GM18907 (cell line): ENCODE results near the gene PLAAT5.
A peak's percentile ranks its signal among the peaks of the same experiment; 100 is the strongest.
"Not testable (repeated sequence)": the region's sequence is repeated elsewhere in the genome, so short reads cannot be mapped to it uniquely, and the experiment has no call there.

ENCODE experiments used
- ATAC-seq: cut with Tn5 transposase; IDR thresholded peaks from one replicate; pipeline ENCODE4 v1.9.1; 2021; ENCODE audit warnings: mild to moderate bottlenecking, moderate library complexity; ENCODE audit not compliant: unreplicated experiment

Gene PLAAT5, protein sequence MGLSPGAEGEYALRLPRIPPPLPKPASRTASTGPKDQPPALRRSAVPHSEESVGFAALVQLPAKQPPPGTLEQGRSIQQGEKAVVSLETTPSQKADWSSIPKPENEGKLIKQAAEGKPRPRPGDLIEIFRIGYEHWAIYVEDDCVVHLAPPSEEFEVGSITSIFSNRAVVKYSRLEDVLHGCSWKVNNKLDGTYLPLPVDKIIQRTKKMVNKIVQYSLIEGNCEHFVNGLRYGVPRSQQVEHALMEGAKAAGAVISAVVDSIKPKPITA

DNA sequence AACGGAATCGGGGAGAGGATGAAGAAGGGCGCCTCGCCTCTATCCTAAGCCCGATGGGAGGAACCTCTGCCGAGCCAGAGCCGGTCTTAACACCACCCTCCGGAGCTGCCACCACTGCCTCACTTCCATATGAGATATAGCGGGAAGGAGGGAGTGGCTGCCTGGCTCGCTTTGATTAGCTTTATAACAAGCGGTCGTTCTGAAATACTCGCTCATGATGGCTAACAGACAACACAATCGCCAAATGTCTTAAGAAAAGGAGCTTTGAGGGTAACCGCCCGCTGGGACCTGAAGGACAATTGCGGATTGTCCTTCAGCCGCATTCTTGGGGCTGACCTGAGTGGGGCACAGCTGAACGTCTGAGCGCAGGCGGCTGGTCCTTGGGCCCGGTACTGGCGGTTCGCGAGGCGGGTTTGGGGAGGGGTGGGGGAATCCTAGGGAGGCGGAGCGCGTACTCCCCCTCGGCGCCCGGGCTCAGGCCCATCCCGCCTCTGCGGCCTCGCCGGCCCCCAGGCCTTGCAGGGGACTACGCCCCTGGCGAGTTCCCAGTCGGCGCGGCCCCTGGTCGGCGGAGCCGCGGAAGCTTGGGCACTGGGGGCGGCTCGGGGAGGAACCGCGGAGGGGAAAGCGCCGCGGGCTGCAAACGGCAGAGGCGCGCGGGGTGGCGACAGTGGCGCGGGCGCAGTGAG, at the start of gene PLAAT5:
Gene PLAAT5 (minus strand): TSS at position 617 of the 689 bp plus-strand sequence. CDS start 133 bp downstream, at position 484.
- no peak for ATAC-seq

DNA sequence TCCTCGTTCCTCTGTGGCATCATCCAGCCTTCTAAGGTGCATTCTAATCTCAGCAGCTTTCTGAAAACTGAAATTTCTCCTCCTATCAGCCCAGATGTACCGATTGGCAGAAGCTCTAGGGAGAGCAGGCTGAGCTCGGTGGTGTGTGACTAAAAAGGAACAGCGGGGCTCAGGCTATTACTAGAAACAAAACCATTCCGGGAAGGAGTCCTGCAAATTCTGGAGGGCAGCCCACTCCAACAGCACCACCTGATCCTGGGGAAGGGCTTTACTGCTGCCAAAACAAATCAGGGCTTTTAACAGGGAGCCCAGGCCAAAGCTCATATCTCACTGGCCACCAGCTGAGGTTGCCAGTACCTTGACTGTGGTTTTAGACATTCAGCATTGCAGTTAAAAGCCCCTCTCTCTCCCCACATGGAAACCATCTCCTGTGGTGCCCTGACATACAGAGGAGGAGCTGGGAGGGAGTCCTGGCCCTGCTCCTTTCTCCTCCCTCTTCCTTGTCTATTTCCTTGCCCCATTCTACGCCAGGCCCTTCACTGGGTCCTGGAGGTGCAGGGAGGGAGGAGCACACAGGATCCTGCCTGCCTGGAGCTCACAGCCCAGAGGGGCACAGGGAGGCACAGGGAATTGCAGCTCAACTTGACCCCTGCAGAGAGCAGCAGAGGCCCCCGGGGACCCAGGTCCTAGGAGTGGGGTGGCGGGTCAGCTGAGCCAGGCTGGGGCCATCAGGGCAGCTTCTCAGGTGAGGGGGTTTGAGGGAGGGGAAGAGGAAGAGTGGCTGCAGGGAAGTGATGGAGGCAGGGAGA, 46.5 kb upstream of the PLAAT5 start:
- no peak for ATAC-seq

DNA sequence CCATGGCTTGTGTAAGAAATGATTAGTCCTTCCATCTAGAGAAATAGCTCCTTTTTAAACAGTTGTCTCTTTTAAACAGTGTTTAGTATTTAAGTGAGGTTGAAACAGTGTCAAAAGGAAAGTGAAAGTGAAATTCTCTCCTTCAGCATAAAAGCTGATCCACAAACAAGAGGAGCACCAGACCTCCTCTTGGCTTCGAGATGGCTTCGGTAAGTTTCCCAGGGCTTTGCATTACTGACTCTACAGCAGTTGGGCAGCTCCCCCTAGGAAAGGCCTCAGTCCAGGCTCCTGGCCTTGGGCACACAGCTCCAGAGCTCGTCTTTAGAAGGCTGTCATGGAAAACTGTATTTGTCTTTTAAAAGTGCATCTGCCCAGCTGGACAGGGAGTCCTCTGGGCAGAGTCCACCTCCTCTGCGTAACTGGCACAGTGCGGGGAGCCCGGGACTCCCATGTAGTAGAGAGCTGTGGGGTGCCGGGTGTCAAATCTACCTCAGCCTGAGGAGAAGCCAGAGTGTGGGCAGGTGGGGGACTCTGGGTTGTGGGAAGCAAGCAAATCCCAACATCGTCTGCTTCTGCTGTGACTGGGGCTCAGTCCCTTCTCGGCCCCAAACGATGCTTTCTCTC, 45.8 kb upstream of the PLAAT5 start, which contains the start of gene PLAAT4:
Gene PLAAT4 (plus strand): TSS at position 140 of the 624 bp plus-strand sequence. CDS start 61 bp downstream, at position 201.
- no peak for ATAC-seq

DNA sequence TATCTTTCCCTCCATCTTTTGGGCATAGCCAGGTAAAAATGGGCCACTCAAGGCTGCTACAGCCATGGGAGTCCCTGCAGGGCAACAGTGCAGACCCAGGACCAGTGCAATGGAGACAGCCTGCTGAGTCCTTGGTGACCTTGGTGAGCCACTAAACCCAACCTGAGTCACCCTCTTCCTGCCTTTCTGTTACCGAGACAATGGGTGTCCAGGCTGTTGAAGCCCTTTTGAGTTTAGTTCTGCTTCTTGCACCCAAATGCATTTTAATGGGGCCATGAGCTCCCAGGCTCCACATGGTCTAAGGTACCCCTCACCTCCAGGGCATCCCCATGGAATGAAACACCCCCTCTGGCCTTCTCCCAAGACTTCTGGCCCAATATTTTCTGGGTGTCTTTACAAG, 44.8 kb upstream of the PLAAT5 start:
- ATAC-seq: no peak

DNA sequence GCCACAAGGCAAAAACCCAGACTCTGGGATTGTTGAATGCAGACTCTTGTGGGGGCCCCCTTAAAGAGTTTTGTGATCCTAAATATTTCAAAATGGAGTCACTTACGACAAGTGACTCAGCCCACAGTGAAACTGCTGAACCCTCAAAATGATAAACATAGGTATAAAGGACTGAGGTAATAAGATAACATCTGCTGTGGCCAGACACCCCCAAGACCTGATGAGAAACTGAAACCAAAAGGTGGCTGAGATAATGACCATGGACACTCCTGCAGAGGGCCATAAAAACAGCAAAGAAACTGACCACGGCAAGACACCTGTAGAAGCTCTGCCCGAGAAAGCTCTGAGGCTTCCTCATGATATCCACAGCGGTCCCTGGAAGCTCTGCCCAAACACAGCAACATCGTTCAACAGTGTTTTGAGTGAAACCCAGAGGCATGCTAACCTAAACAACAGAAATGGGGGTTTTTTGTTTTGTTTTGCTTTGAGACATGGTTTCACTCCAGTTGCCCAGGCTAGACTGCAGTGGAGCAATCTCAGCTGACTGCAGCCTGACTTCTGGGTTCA, 44.0 kb upstream of the PLAAT5 start:
- peak; percentile 39 for ATAC-seq

DNA sequence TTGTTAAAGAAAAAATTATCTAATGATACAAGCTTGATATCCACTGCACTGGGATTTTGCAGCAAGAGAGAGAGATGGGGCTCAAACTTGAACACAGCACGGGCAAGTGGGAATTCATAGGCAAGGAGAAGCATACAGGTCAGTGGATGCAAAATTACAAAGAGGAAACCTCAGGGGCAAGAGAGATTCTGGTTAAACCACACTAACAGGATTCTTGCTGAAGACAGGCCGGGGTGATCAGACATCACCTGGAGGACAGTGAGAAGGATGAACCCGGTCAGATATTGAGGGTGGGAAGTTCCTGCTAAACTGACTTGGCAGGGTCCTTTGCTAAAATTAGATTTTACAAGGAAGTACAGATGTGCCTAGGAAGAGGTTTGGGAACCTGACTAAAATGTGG, 43.1 kb upstream of the PLAAT5 start:
- no peak for ATAC-seq

DNA sequence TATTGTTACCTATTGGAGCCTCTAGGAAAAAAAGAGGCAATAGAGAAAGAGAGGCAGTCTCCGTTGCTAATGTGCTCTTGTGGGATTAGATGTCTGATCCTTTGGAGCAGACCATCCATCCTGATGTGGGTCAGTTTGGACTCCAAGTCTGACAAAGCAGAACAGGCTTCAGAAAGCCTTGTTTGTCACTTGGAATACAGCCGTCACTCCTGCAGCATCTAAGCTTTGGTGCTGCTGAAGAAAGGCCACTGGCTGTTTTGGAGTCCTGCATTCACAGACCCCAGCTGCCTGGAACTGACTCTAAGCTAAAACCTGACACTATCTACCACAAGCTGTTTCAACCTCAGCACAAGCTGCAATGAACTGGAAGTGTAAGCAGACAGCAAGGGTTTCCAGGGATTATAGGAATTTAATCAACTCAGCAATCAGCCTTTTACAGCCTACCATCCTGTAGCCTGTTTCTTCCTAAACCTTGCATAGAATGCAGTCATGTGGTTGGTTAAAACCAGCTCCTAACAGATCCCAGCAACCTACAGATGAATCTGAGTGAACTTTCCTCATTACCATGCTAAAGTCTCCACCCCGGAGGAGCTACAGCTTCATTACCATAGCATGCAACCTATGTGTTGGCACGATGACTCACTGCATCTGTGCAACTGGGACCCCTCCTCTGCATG, 42.0 kb upstream of the PLAAT5 start:
- no peak for ATAC-seq

DNA sequence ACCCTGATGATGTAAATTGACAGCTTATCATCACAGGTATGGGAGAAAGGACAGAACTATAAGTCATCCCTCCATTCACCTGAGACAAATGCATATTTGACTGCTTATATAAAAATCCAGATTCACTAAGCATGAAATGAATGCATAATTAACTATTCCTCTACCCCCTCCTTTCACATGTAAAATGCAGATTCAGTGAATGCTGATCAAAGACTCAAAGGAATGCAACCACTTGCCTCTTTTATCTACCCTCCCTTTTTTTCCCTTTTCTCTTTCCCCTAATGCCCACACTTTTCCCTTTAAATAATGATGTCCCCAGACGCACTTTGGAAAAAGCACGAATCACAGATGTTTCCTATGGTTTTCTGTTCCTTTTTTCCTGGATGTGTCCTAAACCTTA, 41.1 kb upstream of the PLAAT5 start:
- no peak for ATAC-seq

DNA sequence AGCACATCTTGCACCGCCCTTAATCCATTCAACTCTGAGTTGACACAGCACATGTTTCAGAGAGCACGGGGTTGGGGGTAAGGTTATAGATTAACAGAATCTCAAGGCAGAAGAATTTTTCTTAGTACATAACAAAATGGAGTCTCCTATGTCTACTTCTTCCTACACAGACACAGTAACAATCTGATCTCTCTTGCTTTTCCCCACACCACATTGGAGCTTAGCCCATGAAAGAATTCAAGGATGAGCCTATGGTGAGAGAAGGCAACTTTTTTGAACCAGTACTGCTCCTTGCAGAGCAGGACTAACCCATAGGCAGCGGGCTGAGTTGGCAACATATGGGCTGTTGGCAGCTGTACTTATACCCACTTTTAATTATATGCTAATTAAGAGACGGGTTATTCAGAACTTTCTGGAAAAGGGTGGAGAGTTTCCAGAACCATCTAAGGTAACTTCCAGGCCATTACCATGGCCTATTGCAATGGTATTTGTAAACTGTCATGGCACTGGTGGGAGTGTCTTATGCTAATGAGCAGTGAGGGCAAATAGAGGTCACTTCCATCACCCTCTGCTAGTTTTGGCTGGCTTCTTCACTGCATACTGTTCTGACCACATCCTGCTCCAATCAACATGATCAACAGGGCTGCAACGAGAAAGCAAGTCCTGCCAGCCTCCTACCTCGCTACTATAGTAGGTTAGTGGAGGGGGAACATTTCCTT, 40.3 kb upstream of the PLAAT5 start:
- peak; percentile 87 for ATAC-seq

DNA sequence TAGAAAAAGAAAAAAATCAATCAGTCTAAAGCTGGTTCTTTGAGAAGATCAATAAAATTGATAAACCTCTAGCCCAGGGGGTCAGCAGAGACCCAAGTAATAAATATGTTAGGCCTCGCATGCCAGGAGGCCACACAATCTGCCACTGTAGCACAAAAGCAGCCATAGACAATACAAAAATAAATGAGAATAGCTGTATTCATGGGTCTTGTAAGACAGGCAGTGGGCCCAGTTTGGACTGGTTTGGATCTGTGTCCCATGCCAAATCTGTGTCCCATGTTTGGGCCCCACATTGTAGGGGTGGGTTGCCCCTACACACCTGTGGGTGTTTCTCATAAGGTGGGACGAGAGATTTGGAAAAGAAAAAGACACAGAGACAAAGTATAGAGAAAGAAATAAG, 39.1 kb upstream of the PLAAT5 start:
- no peak for ATAC-seq

DNA sequence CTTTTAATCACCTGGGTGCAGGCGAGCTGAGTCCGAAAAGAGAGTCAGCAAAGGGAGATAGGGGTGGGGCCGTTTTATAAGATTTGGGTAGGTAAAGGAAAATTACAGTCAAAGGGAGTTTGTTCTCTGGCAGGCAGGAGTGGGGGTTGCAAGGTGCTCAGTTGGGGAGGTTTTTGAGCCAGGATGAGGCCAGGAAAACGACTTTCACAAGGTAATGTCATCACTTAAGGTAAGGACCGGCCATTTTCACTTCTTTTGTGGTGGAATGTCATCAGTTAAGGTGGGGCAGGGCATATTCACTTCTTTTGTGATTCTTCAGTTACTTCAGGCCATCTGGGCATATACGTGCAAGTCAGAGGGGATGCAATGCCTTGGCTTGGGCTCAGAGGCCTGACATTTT, 38.4 kb upstream of the PLAAT5 start:
- not testable (repeated sequence) for ATAC-seq

DNA sequence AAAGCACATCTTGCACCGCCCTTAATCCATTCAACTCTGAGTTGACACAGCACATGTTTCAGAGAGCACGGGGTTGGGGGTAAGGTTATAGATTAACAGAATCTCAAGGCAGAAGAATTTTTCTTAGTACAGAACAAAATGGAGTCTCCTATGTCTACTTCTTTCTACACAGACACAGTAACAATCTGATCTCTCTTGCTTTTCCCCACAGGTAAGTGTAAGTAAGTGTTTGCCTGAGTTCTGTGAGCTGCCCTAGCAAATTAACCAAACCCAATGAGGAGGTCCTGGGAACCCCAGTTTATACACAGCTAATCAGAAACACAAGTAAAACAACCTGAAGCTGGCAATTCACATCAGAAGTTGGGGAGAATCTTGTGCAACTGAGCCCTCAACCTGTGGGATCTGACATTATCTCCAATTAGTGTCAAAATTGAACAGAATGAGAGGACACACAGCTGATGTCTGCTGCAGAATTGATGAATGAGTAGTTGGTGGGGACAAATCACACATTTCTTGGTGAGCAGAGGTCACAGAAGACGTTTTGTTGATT, 37.8 kb upstream of the PLAAT5 start:
- not testable (repeated sequence) for ATAC-seq

DNA sequence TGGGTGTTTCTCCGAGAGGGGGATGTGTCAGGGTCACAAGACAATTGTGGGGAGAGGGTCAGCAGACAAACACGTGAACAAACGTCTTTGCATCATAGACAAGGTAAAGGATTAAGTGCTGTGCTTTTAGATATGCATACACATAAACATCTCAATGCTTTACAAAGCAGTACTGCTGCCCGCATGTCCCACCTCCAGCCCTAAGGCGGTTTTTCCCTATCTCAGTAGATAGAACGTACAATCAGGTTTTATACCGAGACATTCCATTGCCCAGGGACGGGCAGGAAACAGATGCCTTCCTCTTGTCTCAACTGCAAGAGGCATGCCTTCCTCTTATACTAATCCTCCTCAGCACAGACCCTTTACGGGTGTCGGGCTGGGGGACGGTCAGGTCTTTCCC, 37.2 kb upstream of the PLAAT5 start:
- not testable (repeated sequence) for ATAC-seq

DNA sequence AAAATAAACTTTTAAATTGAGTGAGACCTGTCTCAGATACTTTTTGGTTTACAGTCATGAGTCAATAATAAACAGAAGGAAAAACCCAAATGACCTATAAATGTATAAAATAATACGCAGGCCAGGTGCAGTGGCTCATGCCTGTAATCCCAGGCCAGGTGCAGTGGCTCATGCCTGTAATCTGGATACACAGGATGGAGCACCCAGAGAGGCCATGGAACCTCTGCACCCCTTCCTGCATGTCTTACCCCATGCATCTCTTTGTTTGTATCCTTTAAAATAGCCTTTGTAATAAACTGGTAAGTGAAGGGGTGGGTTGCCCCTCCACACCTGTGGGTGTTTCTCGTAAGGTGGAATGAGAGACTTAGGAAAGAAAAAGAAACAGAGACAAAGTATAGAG, 36.7 kb upstream of the PLAAT5 start:
- no peak for ATAC-seq

DNA sequence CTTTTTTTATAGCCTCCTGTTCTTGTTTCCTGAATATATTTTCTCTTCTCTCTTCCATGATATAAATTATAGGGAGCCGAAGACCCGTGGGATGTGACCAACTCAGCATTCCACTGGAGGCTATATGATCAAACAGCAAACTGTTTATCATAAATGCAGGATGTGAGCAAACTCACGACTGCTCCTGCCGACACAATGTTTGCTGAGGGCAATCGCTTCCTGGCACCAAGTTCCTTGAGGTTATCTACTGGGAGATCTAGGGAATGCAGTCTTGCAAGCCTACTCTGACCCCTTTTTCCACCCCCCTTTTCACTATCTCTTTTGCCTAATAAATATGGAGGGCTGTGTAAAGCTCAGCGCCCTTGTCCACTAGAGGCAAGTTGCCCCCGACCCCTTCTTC, 32.2 kb upstream of the PLAAT5 start:
- ATAC-seq: no peak

DNA sequence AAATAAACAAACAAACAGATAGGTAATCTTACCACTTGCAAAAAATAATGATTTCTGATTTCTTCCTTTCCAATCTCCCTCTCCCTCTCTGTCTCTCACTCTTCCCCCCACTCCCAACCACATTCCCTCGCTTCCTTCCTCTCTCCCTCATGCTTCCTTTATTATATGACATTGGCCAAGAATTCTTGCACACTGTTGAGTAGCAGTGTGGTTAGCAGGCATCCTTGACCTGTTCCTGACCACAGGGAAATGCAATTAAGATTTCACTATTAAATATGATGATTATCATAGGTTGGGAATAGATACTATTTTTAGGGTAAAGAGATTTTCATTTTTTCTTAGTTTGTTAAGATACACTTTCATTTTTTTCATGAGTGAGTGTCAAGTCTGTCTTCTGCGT, 30.9 kb upstream of the PLAAT5 start:
- ATAC-seq: no peak

DNA sequence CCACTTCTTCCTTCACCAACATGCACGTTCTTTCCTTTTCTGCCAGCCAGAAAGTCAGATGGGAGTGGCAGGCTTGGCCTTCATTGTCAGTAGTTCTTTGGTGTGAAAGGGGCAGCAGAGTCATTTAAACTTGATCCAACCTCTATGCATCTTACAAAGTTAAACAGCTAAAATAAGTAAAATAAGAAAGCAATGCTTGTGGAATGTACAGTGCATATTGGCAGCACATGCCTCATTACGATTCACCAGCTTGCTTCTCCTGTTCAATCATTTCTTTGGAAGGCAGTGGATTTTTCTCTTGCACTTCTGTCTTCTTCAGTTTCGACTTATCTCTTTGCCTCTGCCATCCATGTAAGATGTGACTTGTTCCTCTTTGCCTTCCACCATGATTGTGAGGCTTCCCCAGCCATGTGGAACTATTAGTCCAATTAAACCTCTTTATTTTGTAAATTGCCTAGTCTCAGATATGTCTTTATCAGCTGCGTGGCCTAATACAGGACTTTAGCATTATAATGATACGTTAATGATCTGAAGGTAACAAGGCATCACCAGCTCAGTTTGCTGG, 29.7 kb upstream of the PLAAT5 start:
- ATAC-seq: no peak

DNA sequence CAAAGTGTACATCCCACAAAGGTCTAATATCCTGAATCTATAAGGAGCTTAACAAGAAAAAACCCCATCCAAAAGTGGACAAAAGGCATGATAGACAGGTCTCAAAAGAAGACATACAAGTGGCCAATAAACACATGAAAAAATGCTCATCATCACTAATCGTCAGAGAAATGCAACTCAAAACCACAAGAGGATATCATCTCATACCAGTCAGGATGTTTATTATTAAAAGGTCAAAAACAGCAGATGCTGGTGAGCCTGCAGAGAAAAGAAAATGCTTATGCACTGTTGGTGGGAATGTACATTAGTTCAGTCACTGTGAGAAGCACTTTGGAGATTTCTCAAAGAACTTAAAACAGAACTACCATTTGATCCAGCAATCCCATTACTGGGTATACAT, 27.6 kb upstream of the PLAAT5 start:
- no peak for ATAC-seq

DNA sequence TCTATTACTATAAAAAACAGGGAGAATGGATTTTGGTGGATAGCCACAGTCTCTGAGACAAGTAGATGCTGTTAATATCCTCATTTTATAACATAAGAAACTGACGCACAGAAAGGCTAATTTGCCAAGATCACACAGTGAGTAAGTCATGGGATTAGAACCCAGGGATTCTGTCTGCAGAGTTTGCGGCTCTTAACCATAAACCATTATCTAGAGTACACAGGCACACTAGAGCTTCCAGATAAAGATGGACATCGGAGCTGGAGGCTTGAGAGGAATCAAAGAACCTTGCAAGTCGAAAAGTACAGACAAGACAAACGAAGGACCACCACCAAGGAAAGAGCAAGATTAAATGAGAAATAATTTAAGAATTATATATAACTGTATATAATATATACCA, 26.2 kb upstream of the PLAAT5 start:
- no peak for ATAC-seq
